GM18909 (cell line): Measurements from ENCODE around the gene C10orf143.

ENCODE experiments used
- ATAC-seq: cut with Tn5 transposase; IDR thresholded peaks from one replicate; pipeline ENCODE4 v1.9.1; 2021; ENCODE audit warnings: mild to moderate bottlenecking; ENCODE audit not compliant: unreplicated experiment, poor library complexity

The C10orf143 gene

DNA sequence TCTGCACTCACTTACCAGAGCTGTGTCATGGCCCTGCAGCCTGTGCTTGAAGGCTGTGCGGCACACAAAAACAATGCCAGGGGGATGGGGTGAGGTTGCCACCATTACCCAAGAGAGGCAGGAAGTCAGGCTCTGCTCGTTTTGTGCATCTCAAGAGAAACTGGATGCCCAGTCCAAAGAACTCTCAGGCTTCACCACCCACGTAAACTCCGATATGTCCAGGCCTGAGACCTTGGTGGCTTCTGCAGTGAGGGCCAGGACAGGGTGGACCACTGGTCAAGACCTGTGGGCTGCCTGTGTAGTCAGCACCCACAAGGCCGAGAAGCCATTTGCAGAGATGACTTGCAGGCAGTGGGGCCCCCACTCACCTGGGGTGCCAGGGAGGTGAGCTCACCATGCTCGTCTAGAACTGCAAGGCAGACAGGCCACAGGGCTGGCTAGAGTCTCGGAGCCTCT is 91.9 kb downstream of the C10orf143 start:
- ATAC-seq, result no peak

GRCh38 chr10:130018265-130018664 is 92.4 kb downstream of the C10orf143 start:
- ATAC-seq, result no peak

- ATAC-seq, result no peak
Measured at GRCh38 chr10:130017631-130018022, 93.0 kb downstream of the C10orf143 start.

GRCh38 chr10:130016993-130017630 is 93.5 kb downstream of the C10orf143 start:
- no peak for ATAC-seq

GRCh38 chr10:130016095-130016494 is 94.5 kb downstream of the C10orf143 start:
- no peak for ATAC-seq

DNA sequence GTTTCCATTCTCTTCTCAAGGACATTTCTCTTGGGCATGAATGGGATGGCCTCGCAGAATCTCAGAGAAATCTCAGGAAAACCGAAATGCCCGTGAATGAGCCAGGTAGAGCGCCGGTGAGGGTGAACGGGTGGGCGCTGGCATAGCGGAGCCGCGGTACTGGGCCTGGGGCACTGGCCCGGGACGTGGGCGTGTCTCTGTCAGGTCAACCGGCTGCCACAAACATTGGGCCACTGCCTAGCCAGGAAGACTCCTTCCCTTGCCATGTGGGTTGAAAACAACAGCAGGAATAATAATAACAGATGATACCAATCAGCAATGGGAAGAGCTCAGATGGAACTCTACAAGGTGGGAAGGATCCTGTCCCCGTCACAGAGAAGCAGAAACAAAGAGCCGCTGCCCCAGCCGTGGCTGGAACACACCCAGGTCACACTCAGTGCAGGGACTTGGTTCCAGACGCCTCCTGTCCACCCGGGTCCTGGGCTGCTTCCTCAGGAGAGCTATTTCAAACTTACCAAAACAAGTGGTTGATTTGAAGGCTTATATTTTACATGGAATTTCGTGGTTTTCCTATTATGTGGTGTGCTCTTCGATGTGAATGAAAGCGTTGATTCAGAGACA is 95.4 kb downstream of the C10orf143 start:
- no peak for ATAC-seq

DNA sequence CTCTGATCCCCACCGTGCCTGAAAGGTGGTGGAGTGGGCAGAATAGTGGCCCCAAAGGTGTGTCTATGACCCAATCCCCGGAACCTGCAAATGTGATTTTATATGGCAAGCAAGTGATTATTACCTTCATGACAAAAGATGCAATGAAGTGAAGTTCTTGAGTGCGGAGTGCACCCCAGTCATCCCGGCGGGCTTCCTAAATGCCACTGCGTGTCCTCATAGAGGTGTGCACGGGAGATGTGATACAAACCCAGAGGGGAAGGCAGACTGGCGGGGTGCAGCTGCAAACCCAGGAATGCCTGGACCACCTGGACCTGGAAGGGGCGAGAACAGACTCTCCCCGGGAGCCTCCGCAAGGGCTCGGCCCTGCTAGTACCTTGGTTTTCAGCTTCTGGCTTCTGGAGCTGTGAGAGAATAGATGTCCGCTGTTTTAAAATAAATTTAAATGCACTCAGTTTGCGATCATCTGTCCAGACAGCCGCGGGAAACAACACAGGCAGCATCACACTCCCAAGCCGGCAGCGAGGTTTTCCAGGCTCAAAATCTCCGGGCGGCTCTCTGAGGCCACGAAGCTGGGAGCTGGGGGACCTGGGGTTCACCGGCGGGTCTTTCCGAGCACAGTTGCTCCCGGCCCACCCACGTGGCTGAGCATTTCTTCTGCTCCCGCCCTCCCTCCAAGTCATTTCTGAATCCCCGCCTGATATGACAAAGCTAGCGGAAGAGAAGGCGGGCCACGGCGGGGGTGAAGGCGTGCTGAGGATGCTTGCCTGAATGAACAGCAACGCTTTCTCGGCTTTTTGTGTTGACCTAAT is 96.2 kb downstream of the C10orf143 start:
- ATAC-seq, result no peak
